Mesenteric fat pad (tissue), 1 donor: ENCODE data around the gene LEP. TPM values are rescaled to one million over a fixed set of nuclear protein-coding genes. Genes with fewer than 3 reads are reported as not detected.

ENCODE experiments used
- DNase-seq: peaks from one replicate; pipeline ENCODE4 v3.0.0-alpha.2; 2020; ENCODE audit warnings: low spot score
- long read RNA-seq: library from polyadenylated mRNA; unstranded; transcript quantifications from one replicate; pipeline ENCODE4 v2.0.0, GENCODE V29; 2020
- total RNA-seq: library from RNA; stranded (reverse); fragmentation: NEBNext Ultra II Directional; extraction: Animal tissue kit (Norgen Biotek cat#: 25700); gene quantifications from one replicate; pipeline ENCODE4 v1.2.1, GENCODE V29; 2021
- donor health status: DM: yes; HTN: yes; CAD: no.

LEP gene
- 784 TPM for total RNA-seq
- long read RNA-seq, transcript LEP-201 (3 exons, 3,420 nt) = major isoform, 12 of 262 reads
- long read RNA-seq, partial matches to known transcripts = 158 of 262 reads
- long read RNA-seq, other reads (novel, unspliced or antisense) = 92 of 262 reads

DNA sequence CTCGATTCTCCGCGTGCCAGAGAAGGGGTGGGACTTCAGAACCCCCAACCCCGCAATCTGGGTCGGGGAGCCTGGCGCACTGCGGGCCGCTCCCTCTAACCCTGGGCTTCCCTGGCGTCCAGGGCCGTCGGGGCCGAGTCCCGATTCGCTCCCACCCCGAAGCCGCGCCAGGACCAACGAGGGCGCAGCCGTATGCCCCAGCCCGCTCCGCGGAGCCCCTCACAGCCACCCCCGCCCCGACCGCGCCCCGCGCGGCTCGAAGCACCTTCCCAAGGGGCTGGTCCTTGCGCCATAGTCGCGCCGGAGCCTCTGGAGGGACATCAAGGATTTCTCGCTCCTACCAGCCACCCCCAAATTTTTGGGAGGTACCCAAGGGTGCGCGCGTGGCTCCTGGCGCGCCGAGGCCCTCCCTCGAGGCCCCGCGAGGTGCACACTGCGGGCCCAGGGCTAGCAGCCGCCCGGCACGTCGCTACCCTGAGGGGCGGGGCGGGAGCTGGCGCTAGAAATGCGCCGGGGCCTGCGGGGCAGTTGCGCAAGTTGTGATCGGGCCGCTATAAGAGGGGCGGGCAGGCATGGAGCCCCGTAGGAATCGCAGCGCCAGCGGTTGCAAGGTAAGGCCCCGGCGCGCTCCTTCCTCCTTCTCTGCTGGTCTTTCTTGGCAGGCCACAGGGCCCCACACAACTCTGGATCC lies at the start of gene LEP:
LEP (plus strand) TSS at position 583 of the 691 bp plus-strand sequence. CDS start 10,741 bp downstream, outside the sequence.
- DNase-seq = no peak

DNA sequence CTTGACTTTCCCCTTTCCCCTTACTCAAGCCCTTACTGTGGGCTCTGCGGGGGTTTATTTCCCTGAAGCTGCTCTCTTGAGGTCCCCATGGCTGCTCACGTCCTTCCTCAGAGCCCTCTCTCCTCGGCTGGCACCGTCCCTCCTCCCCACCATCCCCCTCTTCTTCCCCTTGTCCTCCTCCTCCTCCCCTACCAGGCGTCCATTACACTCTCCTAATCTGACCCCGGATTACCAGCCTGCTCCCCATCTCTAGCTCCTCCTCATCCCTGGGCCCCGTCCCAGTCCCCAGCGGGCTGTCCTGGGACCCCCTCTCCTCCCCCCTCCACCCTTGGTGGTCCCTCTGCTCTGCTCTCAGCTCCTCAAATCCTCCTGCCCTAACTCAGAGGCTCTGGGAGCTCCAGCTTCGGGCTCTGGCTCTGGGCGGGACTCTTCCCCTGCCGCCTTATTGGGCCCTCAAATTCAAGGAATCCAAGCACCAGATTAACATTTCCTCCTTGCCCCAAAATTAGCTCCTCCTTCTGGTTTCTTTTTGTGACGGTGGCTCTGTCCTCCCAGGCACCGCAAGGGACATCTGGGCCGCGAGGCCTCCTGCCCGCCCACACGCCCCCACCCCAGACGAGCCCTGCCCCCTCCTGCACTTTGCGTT lies 48.5 kb upstream of the LEP start:
- peak; percentile 41 for DNase-seq

DNA sequence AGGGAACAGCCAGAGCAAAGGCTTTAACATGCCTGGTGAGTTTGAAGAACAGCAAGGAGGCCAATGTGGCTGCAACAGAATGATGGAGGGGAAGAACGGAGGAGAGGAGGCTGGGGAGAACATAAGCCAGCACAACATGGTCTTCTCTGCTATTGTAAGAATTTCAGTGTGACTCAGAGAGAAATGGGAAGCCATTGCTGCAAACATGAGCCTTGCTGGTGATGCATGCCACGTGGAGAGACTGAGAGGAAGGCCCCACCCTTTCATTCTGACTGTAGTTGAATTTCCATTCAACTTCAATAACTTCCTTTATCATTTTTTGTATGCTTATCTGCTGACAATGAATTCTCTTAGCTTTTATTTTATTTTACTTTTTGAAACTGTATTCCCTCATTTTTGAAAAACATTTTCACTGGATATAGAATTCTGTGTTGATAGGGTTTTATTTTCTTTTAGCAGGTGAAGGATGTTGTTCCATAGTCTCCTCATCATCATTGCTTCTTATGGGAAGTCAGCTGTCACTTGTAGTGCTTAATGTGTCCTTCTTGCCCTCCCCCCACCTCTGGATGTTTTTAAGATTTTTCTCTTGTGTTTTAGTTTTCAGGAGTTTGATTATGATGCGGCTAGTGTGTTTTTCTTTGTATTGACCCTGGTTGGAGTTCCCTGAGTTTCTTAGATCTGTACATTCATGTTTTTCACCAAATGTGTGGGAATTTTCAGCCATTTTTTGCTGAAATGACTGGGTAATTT lies 46.4 kb upstream of the LEP start:
- DNase-seq = peak; percentile 30

DNA sequence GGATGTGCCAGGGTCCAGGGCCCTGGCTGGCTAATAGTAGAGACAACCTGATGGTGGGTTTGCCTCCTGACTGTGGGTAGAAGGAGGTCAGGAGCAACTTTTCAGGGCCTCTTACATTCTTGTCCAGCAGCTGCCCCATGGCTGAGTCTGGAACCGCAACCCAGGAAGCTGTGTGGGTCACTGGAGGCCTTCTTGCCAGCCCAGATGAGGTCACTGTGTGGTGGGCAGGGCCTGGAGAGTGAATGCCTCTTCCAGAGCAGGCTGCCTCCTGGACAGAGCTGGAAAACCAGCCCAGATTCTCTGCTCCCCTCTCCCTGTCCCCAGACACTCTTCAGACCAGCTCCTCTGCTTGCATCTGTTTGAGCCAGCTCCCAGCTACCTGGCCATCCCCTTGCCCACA lies 43.5 kb upstream of the LEP start:
- peak; percentile 57 for DNase-seq

DNA sequence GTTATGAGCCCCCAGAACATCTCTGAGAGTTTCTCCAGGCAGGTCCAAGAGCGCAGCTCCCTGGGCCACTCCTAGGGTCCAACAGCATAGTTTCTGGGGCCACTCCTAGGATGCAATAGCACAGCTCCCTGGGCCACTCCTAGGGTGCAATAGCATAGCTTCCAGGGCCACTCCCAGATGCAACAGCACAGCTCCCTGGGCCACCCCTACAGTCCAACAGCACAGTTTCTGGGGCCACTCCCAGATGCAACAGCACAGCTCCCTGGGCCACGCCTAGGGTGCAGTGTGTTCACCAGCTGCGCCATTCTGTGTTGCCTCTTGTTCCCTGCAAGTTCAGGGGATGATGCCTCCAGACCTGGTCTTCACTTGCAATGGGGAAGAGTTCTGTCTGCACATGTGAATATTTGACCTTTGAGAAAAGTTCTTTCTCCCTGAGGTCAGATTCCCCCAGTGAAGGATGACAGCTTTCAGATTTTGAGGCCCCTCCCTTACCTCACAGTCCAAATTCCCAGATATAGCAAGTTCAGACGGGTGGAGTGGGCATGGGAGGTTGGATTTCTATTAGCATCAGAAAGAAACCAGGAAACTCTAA lies 43.0 kb upstream of the LEP start:
- peak; percentile 51 for DNase-seq

DNA sequence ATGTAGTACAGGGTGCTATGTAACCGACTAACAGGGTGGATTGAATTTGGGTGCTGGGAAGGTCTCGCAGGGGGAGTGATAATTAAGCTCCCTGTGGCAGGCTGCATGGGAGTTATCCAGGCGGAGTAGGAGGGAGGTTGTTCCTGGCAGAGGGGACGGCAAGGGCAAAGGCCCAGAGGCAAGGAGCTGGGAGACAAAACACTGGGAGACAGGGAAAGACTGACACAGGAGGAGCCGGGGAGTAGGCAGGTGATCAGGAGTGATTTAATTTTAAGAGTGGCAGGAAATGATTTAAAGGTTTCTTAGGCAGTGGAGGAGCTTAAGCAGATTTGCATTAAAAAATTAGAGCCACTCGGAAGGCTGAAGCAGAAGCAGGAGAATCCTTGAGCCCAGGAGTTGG lies 40.7 kb upstream of the LEP start:
- peak; percentile 22 for DNase-seq

DNA sequence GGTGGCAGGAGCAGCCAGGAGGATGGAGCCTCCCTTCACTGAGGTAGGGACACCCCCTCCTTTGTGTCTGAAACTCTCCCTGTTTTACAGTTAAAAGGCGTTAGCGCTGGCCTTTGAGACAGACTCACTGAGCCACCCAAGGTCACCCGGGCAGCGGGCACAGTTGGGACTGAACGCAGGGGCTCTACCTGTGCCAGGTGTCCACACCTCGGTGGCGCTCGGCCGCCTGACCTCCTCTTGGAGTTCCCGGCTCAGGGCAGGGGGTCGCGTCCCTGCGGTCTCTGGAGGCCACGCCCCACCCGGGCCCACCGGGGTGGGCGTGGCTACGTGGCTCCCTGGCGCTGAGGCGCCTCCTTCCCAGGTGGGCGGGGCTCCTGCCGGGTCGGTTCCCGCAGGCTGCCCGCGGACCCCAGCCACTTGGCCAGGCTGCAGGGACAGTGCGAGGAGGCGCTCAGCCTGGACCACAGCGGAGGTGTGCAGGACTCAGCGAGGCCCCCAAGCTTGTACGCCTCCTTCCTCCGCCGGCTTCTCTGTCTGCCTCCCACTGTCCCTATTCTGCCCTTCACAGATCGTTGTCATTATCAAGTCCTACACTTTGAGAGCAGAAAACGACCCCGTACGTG lies 39.9 kb upstream of the LEP start:
- peak; percentile 83 for DNase-seq

DNA sequence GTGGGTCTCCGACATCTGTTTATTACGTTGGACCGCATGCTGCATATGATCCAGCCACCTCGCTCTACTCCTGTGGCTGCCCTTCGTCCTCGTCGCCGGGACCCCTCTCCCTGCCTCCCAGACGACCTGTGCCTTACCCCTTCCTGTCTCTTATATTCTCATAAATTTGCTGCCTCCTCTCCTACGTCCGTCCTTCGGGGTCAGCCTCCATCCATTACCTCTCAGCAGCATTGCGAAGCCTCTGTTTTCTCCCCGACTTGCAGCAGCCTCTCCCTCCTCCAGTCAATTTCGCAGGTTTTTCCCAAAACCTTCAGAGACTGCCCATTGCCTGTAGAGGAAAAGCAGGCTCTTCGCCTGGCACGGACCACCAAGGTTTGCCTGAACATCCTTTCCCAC lies 39.4 kb upstream of the LEP start:
- no peak for DNase-seq

DNA sequence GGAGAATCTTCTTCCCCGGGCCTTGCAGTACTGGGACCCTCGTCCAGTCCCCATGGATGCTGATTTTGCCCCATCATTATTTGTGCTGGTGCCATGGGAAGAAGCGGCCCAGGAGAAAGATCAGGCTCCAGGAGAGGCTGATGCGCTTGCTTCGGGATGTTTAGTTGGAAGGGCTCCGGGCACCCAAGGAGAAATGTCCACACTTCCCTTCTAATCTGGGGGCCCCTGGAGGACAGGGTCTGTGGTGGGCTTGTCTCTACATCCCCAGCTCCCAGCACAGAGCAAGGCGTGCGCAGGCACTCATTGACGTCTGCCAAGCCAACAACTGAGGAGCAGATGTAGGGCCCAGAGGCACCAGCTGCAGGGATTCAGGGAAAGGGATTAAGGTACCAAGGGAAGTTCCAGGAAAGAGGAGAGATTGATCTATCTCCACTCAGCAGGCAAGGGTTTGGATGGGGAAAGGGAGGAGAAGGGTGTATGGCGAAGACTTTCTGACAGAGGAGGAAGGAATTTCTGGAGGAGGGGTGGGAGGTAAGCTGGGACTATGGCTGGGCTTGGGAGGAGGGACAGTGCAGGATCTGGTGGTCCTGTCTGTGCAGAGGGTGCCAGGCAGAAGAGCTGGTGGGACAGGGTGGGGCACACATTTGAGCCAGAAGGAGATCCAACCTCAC lies 38.7 kb upstream of the LEP start:
- peak; percentile 71 for DNase-seq

DNA sequence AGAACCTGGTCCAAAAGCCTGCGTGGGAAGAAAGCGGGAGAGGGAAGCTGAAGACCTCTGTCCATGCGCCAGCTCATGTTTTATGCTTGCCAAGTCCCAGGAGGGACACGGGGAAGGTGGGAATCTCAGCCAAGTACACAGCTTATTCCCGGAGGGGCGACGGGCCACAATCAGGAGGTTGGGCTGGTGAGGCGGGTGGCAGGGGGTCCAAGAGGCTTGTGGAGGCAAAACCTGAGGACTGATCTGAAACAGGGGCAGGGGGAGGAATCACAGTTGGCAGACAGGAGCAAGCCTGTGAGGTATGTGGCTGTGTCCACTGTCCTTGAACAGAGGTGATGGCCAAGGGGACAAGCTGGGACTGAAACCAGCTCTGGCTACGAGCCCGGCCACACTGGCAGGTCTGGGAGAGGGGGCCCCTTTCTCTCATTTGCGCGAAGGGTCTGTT lies 38.0 kb upstream of the LEP start:
- DNase-seq = peak; percentile 82

DNA sequence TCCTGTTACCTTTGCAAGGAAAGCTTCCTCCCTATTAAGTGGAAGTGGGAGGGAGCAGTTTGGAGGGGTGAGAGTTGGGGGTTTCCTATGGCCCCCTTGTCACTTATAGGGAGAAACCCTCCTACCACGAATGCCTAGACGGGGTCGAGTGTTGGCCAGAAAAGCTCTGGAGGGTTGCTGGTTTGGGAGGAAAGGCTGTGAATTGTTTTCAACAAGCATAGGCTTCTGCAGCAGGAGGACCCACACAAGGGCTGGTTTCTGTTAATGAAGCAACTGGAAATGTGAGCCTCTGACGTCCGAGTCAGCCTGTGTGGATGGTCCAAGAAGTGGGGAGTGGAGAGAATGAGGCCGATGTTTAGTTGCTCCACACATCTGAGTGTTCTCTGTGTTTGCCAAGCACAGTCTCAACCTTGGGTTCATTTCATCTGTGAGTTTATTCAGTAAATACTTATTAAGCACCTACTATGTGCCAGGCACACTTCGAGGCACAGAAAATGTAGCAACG lies 37.3 kb upstream of the LEP start:
- no peak for DNase-seq

DNA sequence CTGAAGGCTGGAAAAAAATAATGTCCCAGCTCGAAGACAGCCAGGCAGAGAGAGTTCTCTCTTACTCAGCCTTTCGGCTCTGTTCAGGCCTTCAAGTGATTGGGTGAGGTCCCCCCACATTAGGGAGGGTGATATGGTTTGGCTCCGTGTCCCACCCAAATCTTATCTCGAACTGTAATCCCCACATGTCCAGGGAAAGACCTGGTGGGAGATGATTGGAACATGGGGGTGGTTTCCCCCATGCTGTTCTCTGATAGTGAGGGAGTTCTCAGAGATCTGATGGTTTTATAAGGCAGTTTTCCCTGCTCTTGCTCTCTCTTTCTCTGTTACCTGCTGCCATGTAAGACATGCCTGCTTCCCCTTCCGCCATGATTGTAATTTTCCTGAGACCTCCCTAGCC lies 36.6 kb upstream of the LEP start:
- no peak for DNase-seq

DNA sequence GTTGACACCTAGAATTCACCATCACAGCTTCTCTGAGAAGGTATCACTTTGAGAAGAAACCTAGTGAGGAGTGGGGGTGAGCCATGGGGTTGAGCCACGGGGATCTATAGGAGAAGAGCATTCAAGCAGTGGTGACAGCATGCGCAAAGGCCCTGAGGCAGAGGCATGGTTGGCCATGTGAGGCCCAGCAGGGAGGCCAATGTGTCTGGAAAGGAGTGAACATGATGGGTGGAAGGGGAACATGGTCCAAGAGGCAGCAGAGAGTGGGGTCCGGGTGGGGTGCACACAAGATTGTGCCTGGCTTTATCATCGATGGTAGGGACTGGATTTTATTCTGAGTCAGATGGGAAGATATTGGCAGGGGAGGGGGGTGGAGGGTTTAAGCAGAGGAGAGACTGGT lies 36.0 kb upstream of the LEP start:
- no peak for DNase-seq

DNA sequence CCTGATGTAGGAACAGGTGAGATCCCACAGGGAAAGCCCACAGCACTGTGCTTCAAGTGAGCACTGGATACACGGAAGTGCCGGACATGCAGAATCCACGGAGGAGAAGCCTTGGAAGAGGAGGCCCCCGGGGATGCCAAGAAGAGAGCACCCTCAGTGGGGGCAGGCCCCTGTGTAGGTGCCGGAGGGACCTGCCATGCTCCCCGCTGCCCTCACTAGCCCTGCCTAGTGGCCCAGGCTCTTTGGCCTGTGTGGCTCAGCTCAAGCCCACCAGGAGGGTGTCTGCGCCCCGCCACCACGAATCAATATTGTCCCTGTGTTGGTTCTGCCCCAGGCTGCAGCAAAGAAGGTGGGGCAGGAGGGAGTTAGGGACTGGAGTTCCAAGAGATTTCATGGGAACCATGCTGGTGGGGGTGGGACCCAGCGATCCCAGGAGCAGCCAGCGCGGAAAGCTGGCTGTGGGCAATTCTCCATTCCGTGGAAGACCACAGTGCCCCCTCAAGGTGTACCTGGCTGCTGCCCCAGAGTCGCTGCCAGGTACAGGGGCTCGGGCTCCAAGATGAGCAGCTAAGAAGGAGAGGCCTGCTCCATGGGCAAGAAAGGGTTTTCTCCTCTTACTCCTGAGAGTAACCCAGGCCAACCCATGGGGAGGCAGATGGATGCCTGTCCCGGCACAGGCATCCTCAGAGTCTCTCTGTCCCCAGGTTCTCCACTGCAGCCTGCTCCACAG lies 34.9 kb upstream of the LEP start:
- peak; percentile 53 for DNase-seq

DNA sequence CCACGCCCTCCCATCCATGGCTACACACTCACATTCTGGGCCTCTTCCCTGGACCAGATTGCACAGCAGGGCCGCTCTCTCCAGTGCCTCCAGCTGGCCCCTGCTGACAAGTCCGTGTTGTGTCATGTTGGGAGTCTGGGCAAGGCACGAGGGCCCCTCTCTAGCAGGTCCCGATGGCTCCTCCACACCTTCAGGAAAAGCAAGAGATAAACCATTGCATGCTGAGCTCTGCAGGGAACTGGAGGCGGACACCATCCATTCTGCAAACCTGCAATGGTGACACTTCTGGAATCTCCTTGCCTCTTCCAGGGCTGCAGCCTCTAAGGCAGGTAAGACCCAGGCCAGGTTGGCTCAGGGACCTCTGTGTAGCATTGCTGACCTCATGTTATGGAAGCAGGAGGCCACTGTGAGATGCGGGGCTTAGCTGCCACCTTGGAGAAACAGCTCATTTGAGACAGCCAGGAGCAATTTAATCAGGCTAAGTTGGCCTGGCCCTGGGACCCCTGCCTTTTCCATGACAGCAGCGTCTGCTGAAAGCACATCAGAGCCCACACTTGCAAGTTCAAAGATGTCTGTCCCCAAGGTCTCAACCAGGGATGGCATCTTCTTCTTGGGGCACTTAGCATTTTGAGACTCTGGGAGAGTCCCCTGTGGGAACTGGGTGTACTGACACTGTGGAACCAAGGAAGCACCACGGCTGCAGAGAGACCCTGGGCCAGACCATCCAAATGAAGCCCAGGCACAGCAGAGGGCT lies 34.2 kb upstream of the LEP start:
- DNase-seq = peak; percentile 72

DNA sequence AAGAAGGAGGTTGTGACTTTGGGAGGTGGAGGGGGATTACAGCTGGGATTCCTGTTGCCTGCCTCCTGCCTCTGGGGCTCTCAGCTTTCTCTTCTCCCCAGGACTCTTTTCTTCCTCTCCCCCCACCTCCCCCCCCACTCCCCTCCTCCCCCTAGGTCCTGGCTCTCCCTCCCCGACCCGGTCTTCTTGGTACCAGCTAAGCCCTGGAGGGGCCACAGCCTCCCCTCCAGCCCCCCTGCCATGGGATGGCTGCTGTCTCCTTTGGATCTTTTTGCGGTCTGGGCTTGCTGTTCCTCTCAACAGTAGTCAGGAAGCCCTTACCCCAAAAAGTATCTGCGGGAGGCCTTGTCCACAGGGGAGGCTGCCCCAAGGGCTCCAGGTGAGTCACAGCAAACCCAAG lies 33.5 kb upstream of the LEP start:
- peak; percentile 65 for DNase-seq

DNA sequence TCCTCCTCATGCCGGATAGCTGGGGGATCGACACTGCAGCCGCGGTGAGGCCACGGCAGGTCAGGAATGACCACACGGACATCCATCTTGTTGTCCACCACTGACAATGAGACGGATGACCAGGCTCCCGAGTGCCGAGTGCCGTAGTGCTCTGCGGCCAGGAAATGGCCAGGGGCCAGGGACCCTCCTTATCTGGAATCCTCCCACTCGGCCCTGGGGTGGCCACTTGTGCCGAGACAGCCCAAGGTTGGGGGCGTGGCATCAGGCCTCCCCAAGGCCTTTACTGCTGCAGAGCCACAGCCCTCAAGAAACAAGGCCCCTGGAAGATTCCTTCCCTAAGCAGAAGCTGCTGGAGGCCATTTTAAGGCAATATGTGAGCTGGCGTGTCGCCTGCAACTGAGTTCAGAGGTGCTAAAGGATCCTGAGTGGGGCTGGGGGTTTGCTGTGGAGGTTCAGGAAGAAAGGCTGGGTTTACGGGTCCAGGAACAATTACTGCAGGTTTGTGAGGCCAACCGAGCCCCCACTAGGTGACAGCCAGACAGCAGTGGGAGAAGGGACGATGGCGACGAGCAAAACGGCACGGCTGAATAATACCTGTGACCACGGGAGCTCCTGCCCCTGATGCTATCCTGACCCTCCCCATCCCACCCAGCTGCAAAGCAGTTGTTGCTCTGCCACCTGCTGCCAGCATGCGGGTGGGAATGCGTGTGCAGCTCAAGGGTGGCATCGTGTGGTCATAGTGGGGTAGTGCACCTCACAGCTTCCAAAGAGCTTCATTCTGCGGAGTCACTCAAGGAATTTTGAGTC lies 31.6 kb upstream of the LEP start:
- DNase-seq = peak; percentile 90

DNA sequence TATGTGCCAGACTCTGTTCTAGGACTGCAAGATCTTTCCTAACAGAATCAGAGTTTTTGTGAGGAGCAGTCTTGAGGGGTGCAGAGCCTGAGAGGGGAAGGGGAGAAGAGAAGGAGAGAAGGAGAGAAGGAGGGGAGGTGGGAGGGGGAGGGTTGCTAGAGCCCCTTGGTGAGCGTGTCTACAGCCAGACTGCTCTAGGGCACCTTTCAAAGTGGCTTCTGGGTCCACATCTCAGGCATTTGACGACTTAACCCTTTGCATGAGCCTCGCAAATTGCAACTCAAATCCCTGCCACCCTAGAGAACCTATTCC lies 31.1 kb upstream of the LEP start:
- peak; percentile 8 for DNase-seq
